NCI-H510A (cell line): ENCODE data around the gene TTC39B.
"Not testable (repeated sequence)": the region's sequence is repeated elsewhere in the genome, so short reads cannot be mapped to it uniquely, and the experiment has no call there.

Experiments used
- DNase-seq: peaks from one replicate; lab custom pipeline; 2025; lab: John Stamatoyannopoulos, UW

The TTC39B gene

GRCh38 chr9:15306757-15307522 is at the start of gene TTC39B:
TSS of gene TTC39B (minus strand) at chr9:15307216. CDS start at chr9:15307125, 91 bp downstream.
- peak; percentile 85 for DNase-seq

GRCh38 chr9:15355669-15356068 is 48.7 kb upstream of the TTC39B start:
- no peak for DNase-seq

GRCh38 chr9:15354713-15355112 is 47.7 kb upstream of the TTC39B start:
- no peak for DNase-seq

GRCh38 chr9:15353892-15354291 is 46.9 kb upstream of the TTC39B start:
- no peak for DNase-seq

GRCh38 chr9:15352306-15352705 is 45.3 kb upstream of the TTC39B start:
- DNase-seq = no peak

GRCh38 chr9:15349892-15350761 is 43.1 kb upstream of the TTC39B start:
- peak; percentile 41 for DNase-seq

GRCh38 chr9:15346837-15347236 is 39.8 kb upstream of the TTC39B start:
- no peak for DNase-seq

GRCh38 chr9:15344191-15344590 is 37.2 kb upstream of the TTC39B start:
- DNase-seq = no peak

- DNase-seq = no peak
These were observed 26.4 kb upstream of the TTC39B start for GRCh38 chr9:15333376-15333881.

GRCh38 chr9:15332939-15333338 is 25.9 kb upstream of the TTC39B start:
- no peak for DNase-seq

GRCh38 chr9:15329539-15330109 is 22.6 kb upstream of the TTC39B start:
- no peak for DNase-seq

- DNase-seq = no peak
These were observed 21.9 kb upstream of the TTC39B start for GRCh38 chr9:15328946-15329345.

- not testable (repeated sequence) for DNase-seq
These were observed 15.7 kb upstream of the TTC39B start for GRCh38 chr9:15322695-15323094.

- not testable (repeated sequence) for DNase-seq
These were observed 12.6 kb upstream of the TTC39B start for GRCh38 chr9:15319661-15320060.

GRCh38 chr9:15317836-15318235 is 10.8 kb upstream of the TTC39B start:
- no peak for DNase-seq

GRCh38 chr9:15311607-15312006 is 4.6 kb upstream of the TTC39B start:
- DNase-seq = no peak

- DNase-seq = no peak
These were observed 3.3 kb upstream of the TTC39B start for GRCh38 chr9:15310107-15310850.

- no peak for DNase-seq
These were observed 1.5 kb upstream of the TTC39B start for GRCh38 chr9:15308511-15308910.

GRCh38 chr9:15307523-15307841 is 466 bp upstream of the TTC39B start:
- DNase-seq = no peak

GRCh38 chr9:15306068-15306756 is 804 bp downstream of the TTC39B start:
- peak; percentile 61 for DNase-seq

GRCh38 chr9:15305470-15305869 is 1.5 kb downstream of the TTC39B start:
- no peak for DNase-seq
